NCI-H1930 (cell line): ENCODE measurements around the gene AKAP7.

Experiments used
- DNase-seq, 2 experiments: peaks; one replicate each; lab custom pipeline; 2025; lab: John Stamatoyannopoulos, UW

The AKAP7 gene

DNA sequence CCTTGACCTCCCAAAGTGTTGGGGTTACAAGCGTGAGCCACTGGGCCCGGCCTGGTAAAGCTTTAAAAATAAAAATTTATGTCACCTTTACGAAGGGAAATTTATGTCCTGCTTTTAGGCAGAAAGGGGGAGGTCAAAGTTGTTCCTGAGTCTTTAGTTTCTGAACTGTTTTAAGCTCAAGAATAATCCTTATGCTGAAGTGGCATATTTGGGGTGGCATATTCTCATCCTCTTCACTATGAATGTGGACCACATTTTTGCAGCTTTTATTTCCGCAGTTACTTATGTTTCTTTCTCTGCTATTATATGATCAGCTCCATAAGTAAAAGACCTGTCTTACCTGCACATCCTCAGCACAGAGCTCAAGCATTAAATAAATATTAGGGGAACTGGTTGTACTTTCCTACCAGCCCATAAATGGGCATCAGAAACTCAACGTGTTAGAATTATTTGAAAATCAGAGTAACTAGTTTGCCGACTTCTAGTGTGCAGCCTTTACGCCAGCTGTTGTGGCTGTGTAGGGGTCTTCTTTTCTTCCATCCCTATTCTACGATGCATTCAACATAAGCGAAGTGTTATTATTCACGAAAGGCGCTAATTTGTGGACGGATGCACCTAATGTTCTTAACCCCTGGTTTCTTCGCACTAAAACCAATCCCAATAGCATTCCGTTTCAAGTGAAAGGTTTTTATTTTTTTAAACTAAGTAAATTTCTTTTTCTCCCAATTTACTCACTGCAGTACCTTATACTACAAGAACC lies 867 bp upstream of the AKAP7 start:
- no peak for DNase-seq

- DNase-seq: no peak
Measured at GRCh38 chr6:131134980-131135243, 355 bp upstream of the AKAP7 start.

GRCh38 chr6:131136021-131136786 lies 937 bp downstream of the AKAP7 start:
- DNase-seq: no peak

GRCh38 chr6:131139599-131139998 lies 4.3 kb downstream of the AKAP7 start:
- DNase-seq: no peak

GRCh38 chr6:131143319-131143718 lies 8.1 kb downstream of the AKAP7 start:
- no peak for DNase-seq

DNA sequence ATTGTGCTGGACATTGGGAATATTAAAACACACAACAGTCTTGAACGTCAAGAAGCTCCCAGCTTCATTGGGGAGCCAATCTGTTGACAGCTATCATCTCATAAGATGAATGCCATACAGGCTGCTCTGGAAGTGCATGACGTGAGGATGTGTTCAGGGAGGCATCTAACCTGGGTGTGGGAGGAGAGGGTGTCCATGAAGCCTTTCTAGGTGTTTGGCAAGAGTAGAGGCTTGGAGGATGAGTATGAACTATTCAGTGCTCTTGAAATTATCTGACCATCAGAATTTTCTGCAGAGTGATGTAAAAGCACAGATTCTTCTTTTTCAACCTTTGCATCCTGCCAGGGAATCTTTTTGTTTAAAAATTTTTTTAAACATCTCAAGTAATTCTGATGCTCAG lies 11.6 kb downstream of the AKAP7 start:
- no peak for DNase-seq

DNA sequence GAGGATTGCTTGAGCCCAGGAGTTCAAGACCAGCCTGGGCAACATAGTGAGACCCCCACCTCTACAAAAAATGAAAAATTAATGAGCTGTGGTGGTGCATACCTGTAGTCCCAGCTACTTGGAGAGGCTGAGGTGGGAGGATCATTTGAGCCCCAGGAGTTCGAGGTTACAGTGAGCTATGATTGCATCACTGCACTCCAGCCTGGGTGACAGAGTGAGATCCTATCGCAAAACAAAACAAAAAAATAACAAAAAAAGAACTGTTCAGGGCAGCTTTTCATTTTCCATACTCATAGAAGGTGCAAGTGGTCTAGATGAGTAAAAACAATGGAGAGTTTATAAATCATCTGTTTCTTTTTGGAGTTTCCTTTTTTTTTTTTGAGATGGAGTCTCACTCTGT lies 21.1 kb downstream of the AKAP7 start:
- no peak for DNase-seq

DNA sequence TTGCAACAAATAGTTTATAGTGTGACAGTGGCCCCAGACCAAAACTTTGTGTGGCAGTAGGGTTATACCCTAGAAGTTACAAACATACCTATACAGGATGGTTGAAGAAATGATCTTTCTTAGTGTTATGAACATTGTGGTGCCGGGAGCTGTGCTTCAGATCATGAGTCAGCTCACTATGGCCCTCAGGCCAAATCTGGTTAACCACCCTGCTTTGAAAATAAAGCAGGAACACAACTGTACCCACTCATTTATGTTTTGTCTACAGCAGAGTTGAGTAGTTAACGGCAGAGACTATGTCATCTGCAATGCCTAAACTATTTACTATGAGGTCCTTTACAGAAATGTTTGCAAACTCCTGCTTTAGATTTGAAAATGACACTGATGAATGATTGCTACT lies 24.3 kb downstream of the AKAP7 start:
- DNase-seq: no peak

DNA sequence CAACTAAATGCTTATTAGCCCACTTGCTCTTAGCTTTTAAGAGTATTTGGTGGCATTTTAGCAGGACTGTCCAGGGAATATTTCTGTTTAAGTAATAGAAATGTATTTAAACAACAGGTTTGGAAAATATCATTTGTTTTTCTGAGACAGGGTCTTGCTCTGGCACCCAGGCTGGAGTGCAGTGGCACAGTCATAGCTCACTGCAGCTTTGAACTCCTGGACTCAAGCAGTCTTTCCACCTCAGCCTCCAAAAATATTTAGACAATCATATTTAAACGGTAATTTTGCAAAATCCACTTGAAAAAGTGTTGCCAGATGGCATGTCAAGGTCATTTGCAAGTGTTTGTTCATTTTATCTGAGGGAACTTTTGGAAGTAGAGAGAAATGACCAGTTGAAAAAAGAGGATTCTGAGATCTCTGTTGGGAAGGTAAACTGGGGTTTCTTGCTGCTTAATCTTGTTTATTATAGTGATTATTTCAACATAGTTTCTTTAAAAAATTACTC lies 25.0 kb downstream of the AKAP7 start:
- DNase-seq: no peak

DNA sequence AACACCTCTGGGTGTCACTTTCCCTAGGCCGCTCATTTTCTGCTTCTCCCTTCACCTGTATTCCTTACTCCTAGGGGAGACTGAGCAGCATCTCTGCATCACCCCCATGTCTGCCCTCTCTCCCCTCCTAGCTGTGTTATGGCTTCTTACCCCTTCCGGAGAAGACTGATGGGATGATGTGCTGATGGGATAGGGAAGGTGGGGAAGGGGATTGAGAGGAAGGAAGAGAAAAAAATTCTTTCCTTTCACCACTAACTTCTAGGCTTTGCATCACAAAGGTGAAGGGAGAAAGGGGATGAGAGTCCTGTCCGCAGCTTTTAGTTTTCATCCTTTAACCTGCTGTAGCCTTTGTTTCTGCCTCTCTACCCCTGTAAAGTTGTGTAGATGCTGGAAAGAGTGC lies 26.7 kb downstream of the AKAP7 start:
- DNase-seq: no peak

GRCh38 chr6:131163886-131164285 lies 28.6 kb downstream of the AKAP7 start:
- DNase-seq: no peak

DNA sequence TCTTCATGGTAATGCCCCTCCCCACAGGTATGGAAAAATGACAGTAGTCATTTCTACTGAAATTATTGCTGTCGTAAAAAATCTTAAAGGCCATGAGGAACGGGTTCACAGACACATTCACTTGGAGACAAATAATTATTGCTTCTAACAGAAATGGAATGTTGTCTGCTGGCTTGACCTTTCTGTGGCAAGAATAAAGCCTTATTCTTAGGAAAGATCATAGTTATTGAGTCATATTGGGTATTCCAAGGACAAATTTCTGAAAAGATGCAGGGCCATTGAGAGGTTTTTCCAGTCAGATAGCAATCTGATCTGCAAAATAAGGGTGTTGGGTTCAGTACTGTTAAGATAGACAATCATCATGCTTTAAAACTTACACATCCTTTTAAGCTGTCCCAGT lies 29.2 kb downstream of the AKAP7 start:
- no peak for DNase-seq

DNA sequence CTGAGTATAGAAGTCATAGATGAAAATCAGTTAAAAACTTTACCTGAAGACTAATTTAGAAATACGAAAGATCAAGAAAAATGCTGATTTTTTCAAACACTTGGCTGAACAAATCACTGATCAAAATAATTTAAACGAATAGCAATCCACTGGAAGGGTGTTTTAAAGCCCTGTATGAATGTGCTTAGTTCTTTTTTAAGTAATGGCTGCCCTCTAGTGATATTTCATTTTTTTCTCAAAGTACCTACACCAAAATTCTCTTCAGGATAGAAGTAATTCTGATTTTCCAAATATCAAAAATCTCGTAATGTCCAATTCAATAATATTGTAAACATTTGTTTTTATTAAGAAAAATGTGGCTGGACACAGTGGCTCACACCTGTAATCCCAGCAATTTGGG lies 32.5 kb downstream of the AKAP7 start:
- DNase-seq: no peak

GRCh38 chr6:131169613-131170012 lies 34.3 kb downstream of the AKAP7 start:
- DNase-seq: no peak

GRCh38 chr6:131172222-131172621 lies 37.0 kb downstream of the AKAP7 start:
- no peak for DNase-seq

DNA sequence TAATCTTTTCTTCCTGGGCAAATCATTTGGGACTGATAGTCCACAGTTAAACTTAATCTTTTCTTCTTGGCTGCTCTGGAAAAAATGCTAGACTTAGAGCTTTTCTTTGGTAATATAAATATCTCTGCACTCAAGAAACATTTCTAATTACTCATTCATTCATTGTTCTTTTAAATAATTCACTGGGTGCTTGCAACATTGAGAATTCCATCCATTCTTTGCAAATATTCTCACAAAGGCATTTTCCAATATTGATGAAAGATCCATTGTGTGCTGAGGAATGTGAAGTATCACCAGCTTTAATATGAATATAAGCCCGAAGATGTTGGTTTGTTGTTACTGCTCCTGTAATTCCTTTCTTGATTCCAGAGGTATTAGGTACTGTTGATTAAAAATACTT lies 38.4 kb downstream of the AKAP7 start:
- DNase-seq: no peak

- no peak for DNase-seq
Measured at GRCh38 chr6:131175564-131175963, 40.3 kb downstream of the AKAP7 start.

- no peak for DNase-seq
Measured at GRCh38 chr6:131177996-131178395, 42.7 kb downstream of the AKAP7 start.

DNA sequence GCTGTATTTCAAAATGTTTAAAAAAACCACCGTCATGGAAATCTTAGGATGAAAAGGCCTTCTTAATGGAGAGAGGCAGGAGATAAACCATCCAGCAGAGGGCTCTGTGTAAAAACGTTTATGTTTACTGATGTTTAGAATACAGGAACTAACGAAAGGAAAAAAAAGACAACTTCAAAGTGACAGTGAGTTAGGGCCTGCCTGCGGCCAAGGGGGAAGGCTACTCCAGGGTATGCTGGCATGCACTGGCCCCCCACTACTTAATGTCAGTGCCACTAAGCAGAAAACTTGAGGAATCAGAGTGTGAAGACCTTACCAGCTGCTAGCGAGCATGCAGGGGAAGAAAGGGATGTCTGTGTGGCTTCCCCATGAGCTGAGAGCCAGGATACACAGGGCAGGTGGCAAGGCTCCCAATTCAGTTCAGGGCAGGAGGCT lies 47.7 kb downstream of the AKAP7 start:
- peak in 1 of 2 experiments; percentile 15 for DNase-seq

DNA sequence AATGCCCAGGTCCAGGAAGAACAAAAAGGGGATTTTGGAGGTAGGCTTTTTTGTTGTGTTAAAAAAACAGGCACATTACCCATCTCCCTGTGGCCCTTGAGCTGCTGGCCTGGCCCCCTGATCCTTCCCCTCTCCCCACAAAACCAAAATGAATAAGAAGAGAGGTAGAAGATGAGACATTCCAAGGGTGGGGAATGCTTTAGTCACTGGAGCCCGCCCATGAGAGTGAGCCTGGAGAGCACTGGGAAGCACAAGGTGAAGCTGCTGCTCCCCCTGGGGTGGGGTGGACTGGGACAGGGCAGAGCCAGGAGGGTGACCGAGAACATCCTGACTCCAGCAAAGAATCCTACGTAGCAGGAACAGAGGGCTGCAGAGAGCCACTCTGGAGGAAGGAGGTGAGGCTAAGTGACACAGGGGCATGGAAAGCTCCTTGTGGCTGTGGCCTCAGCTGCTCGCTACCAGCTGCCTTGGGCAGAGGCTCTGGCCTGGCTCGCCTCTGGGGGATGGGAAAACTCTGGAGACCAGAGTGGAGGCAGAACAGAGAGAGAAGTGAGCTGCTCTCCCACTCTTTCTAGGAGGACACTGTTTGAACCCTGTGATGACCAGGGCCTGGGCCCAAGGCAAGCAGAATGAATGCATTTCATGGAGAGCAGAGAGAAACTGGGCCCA lies 48.3 kb downstream of the AKAP7 start:
- no peak for DNase-seq

DNA sequence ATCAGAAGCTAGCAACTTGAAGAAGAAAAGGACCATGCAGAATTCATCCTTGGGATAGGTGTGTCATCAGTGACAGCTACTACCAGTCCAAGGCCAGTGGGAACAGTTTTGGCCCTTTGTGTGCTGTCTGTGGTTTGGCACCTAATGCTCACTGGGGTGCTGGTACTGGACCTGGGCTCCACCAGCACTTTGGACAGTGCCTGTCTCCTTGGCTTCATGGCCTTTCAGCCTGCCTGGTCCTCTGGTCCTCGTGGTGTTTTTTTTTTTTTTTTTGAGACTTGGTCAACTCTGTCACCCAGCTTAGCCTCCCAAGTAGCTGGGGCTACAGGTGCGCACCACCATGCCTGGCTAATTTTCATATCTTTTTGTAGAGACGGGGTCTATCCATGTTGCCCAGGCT lies 56.3 kb downstream of the AKAP7 start:
- no peak for DNase-seq

DNA sequence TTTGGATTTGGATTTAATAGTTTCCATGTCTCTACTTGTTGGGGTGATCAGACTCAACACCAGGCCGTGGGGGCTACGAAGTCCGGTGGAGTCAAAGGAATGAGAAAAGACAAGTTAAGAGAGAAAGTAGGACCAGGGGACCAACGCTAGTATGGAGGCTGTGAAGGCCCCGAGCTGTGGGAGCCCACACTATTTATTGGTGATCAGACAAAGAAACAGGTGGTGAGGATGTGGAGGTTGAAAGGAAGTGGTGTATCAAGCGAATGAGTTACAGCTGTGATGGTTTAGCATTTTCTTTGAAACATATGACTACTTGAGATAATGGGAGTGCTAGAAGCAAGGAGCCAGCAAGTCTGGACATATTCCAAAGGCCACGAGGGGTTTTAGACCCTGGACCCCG lies 62.4 kb downstream of the AKAP7 start:
- DNase-seq: no peak
